Measurements from ENCODE around the gene NCSTN.

The NCSTN gene

GRCh38 chr1:160308451-160309184, 34.6 kb upstream of the NCSTN start:
- no peak for ATAC-seq (ENCODE audit: low read depth)

DNA sequence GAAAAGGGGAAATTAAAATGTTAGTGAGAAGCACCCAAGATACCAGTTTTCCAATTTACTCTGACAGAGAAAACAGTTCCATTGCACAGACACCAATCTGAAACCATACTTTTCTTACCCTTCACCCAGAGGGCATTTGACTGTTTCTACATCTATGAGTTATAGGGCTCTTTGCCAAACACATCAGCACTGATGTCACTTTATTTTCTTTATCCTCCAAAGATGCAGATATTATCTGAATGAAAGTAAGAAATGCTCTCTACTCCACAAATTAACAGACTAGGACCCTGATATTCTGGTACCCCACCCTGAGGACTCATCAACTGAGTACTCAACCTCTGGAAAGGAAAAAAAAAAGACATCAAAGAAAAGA, 34.0 kb upstream of the NCSTN start:
- Histone ChIP-seq H3K4me3 (ENCODE audit: severe bottlenecking) (no peak overlapping the region), H3K36me3 (ENCODE audit: low read depth) (peaks cover 100% of the 10 kb centered on the region), H3K27me3 (ENCODE audit: insufficient read depth, poor library complexity, severe bottlenecking) (no peaks in the 10 kb centered on the region), H3K27ac (ENCODE audit: poor library complexity, severe bottlenecking) (no peak overlapping the region), H3K4me1 (ENCODE audit: insufficient read depth, poor library complexity, severe bottlenecking) (no peaks in the 10 kb centered on the region), H3K9me3 (ENCODE audit: severe bottlenecking) (no peaks in the 10 kb centered on the region)
- DNase-seq (ENCODE audit: low spot score) (no peak), ATAC-seq (ENCODE audit: low read depth) (no peak)
- TF ChIP-seq, protein P1, sequence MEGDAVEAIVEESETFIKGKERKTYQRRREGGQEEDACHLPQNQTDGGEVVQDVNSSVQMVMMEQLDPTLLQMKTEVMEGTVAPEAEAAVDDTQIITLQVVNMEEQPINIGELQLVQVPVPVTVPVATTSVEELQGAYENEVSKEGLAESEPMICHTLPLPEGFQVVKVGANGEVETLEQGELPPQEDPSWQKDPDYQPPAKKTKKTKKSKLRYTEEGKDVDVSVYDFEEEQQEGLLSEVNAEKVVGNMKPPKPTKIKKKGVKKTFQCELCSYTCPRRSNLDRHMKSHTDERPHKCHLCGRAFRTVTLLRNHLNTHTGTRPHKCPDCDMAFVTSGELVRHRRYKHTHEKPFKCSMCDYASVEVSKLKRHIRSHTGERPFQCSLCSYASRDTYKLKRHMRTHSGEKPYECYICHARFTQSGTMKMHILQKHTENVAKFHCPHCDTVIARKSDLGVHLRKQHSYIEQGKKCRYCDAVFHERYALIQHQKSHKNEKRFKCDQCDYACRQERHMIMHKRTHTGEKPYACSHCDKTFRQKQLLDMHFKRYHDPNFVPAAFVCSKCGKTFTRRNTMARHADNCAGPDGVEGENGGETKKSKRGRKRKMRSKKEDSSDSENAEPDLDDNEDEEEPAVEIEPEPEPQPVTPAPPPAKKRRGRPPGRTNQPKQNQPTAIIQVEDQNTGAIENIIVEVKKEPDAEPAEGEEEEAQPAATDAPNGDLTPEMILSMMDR (IDR thresholded peaks at IDR 0.05; ENCODE audit: poor library complexity, severe bottlenecking), result no peak

More at GRCh38 chr1:160308451-160309184, 34.6 kb upstream of the NCSTN start:
- Histone ChIP-seq H3K4me3 (ENCODE audit: severe bottlenecking) (no peak overlapping the region), H3K4me1 (ENCODE audit: insufficient read depth, poor library complexity, severe bottlenecking) (no peaks in the 10 kb centered on the region), H3K27ac (ENCODE audit: poor library complexity, severe bottlenecking) (no peak overlapping the region), H3K36me3 (ENCODE audit: low read depth) (peaks cover 100% of the 10 kb centered on the region), H3K9me3 (ENCODE audit: severe bottlenecking) (no peaks in the 10 kb centered on the region), H3K27me3 (ENCODE audit: insufficient read depth, poor library complexity, severe bottlenecking) (no peaks in the 10 kb centered on the region)
- TF ChIP-seq, protein P1 (IDR thresholded peaks at IDR 0.05; ENCODE audit: poor library complexity, severe bottlenecking), result no peak
- no peak for DNase-seq (ENCODE audit: low spot score)

- no peaks in the 10 kb centered on the region for H3K9me3 ChIP-seq (ENCODE audit: severe bottlenecking)
- H3K36me3 ChIP-seq (ENCODE audit: low read depth), result peaks cover 100% of the 10 kb centered on the region
- H3K4me3 ChIP-seq (ENCODE audit: severe bottlenecking), result no peak overlapping the region
- TF ChIP-seq, protein P1 (IDR thresholded peaks at IDR 0.05; ENCODE audit: poor library complexity, severe bottlenecking), result no peak
- no peak overlapping the region for H3K27ac ChIP-seq (ENCODE audit: poor library complexity, severe bottlenecking)
- DNase-seq (ENCODE audit: low spot score) (no peak), ATAC-seq (ENCODE audit: low read depth) (no peak)
- H3K4me1 ChIP-seq (ENCODE audit: insufficient read depth, poor library complexity, severe bottlenecking), result no peaks in the 10 kb centered on the region
- no peaks in the 10 kb centered on the region for H3K27me3 ChIP-seq (ENCODE audit: insufficient read depth, poor library complexity, severe bottlenecking)
These were observed 33.6 kb upstream of the NCSTN start for GRCh38 chr1:160309571-160309970.

DNA sequence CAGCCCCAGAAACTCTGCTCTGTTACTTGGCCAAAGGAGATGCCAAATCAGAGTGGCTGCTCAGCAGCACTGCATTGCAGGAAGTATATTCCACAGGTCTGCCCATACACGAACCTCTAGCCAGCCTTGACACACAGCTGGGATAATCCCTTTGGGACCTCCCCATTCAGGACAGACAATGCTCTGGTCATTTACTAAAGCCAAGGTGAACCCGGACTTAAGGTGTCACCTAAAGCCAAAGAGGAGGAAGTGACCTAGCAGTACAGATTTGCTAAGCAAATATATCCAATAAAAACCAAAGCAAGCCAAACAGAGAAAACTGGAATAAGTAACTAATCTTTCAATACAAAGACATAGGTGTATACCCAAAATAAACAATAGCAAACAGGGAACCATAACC, 27.8 kb upstream of the NCSTN start:
- ATAC-seq (ENCODE audit: low read depth) (no peak), DNase-seq (ENCODE audit: low spot score) (no peak)
- Histone ChIP-seq H3K9me3 (ENCODE audit: severe bottlenecking) (no peaks in the 10 kb centered on the region), H3K4me1 (ENCODE audit: insufficient read depth, poor library complexity, severe bottlenecking) (no peaks in the 10 kb centered on the region), H3K27ac (ENCODE audit: poor library complexity, severe bottlenecking) (no peak overlapping the region), H3K27me3 (ENCODE audit: insufficient read depth, poor library complexity, severe bottlenecking) (no peaks in the 10 kb centered on the region), H3K4me3 (ENCODE audit: severe bottlenecking) (no peak overlapping the region), H3K36me3 (ENCODE audit: low read depth) (peaks cover 98% of the 10 kb centered on the region)
- TF ChIP-seq, protein P1 (IDR thresholded peaks at IDR 0.05; ENCODE audit: poor library complexity, severe bottlenecking), result no peak

GRCh38 chr1:160322831-160323230, 20.4 kb upstream of the NCSTN start:
- Histone ChIP-seq H3K4me1 (ENCODE audit: insufficient read depth, poor library complexity, severe bottlenecking) (no peaks in the 10 kb centered on the region), H3K27ac (ENCODE audit: poor library complexity, severe bottlenecking) (no peak overlapping the region), H3K36me3 (ENCODE audit: low read depth) (peaks cover 92% of the 10 kb centered on the region), H3K9me3 (ENCODE audit: severe bottlenecking) (no peaks in the 10 kb centered on the region), H3K27me3 (ENCODE audit: insufficient read depth, poor library complexity, severe bottlenecking) (no peaks in the 10 kb centered on the region), H3K4me3 (ENCODE audit: severe bottlenecking) (no peak overlapping the region)
- ATAC-seq (ENCODE audit: low read depth), result no peak
- TF ChIP-seq, protein P1 (IDR thresholded peaks at IDR 0.05; ENCODE audit: poor library complexity, severe bottlenecking), result no peak
- no peak for DNase-seq (ENCODE audit: low spot score)

Data from RWPE2 (cell line).